AG10803 (cell line): ENCODE measurements around the gene C18orf54.

Experiments used
- DNase-seq: peaks from one replicate; pipeline ENCODE4 v3.0.0; 2010; ENCODE audit warnings: low read depth
- H3K4me3 ChIP-seq: 2 replicates; pipeline ENCODE4 v1.5.1; 2011; ENCODE audit warnings: mild to moderate bottlenecking, low read length, control low read depth
- TF ChIP-seq, protein P1 (sequence below): conservative IDR thresholded peaks from 2 replicates; pipeline ENCODE4 v1.5.1; 2011; ENCODE audit warnings: mild to moderate bottlenecking, low read length, control low read depth, inconsistent platforms

Gene C18orf54

DNA sequence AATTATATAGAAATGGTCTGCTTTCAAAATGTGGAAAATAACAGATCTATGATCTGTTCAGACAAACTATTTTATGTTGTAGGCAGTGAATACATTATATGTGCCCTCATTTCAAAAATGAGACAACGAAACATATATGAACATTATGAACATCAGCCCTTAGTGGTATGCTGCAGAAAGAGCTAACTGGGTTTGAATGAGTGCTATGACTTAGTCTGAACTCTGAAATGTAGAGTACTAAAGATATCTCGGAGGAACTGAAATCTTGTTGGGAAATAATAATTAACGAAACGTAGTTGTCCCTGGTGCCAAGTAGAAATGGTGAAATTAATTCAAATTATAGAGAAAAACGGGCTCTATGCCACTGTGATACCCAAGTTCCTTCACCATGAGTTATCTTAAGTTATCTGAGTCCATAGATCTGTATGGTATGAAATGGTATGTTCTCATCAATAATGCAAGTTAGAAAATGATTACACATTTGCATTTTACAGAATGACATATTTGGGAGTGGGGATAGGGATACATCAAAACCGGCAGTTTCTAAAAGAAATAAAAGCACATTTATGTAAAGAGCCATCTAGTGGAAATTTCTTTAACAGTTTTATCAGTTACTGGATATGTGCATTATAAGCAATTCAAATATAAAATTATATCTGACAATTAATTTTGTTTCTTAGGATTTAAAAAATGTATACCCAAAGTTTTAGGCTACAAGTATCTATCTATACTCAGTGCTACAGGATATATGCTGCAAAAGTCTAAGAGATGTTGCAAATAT lies 26.7 kb upstream of the C18orf54 start:
- DNase-seq = no peak
- no peak overlapping the region for H3K4me3 ChIP-seq
- TF ChIP-seq, protein P1, sequence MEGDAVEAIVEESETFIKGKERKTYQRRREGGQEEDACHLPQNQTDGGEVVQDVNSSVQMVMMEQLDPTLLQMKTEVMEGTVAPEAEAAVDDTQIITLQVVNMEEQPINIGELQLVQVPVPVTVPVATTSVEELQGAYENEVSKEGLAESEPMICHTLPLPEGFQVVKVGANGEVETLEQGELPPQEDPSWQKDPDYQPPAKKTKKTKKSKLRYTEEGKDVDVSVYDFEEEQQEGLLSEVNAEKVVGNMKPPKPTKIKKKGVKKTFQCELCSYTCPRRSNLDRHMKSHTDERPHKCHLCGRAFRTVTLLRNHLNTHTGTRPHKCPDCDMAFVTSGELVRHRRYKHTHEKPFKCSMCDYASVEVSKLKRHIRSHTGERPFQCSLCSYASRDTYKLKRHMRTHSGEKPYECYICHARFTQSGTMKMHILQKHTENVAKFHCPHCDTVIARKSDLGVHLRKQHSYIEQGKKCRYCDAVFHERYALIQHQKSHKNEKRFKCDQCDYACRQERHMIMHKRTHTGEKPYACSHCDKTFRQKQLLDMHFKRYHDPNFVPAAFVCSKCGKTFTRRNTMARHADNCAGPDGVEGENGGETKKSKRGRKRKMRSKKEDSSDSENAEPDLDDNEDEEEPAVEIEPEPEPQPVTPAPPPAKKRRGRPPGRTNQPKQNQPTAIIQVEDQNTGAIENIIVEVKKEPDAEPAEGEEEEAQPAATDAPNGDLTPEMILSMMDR = peak; percentile 20

DNA sequence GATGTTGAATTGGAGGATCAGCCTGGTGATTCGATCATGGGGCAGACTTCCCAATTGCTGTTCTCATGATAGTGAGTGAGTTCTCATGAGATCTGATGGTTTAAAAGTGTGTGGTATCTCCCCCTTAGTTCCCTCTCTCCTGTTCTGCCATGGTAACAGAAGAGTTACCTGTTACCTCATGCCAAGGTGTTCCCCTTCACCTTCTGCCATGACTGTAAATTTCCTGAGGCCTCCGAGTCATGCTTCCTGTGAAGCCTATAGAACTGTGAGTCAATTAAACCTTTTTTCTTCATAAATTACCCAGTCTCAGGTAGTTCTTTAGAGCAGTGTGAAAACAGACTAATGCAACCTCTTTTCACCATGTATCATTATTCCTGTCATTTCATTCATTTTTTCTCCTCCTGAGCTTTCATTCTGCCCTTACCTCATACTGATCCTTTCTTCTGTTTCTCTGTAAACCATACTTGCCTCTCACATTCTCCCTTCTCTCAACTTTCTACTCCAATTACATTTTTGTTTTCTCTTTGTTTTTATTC lies 22.0 kb upstream of the C18orf54 start:
- TF ChIP-seq, protein P1 = no peak
- no peak overlapping the region for H3K4me3 ChIP-seq
- DNase-seq = no peak

DNA sequence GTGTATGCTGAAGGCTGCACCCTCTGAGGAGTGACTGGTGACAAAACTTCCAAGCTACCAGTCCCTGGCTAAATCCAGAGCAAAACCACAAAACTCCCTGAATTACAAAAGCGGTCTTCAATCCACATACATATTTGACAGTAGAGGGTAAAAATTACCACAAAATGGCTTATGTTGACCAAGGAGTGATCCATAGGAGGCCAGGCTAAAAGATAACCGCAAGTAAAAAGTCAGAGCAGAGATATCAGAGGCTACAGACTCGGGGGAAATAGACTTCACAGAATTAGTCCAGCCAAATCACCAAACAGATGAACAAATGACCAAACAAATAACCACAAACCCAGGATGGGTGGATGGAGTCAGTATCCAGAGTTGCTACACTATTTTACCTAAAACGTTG lies 19.5 kb upstream of the C18orf54 start:
- no peak overlapping the region for H3K4me3 ChIP-seq
- TF ChIP-seq, protein P1 = no peak

DNA sequence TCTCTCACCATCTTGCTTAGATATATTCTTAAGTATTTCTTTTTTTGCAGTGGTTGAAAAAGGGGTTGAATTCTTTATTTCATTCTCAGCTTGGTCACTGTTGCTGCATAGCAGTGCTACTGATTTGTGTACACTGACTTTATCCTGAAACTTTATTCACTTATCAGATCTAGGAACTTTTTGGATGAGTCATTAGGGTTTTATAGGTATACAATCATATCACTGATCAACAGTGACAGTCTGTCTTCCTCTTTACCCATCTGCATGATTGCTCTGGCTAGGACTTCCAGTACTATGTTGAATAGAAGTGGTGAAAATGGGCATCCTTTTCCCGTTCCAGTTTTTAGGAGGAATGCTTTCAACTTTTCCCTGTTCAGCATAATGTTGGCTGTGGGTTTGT lies 6.5 kb upstream of the C18orf54 start:
- no peak for DNase-seq
- TF ChIP-seq, protein P1 = no peak
- no peak overlapping the region for H3K4me3 ChIP-seq

More for the DNA sequence above, 19.5 kb upstream of the C18orf54 start:
- DNase-seq = no peak

DNA sequence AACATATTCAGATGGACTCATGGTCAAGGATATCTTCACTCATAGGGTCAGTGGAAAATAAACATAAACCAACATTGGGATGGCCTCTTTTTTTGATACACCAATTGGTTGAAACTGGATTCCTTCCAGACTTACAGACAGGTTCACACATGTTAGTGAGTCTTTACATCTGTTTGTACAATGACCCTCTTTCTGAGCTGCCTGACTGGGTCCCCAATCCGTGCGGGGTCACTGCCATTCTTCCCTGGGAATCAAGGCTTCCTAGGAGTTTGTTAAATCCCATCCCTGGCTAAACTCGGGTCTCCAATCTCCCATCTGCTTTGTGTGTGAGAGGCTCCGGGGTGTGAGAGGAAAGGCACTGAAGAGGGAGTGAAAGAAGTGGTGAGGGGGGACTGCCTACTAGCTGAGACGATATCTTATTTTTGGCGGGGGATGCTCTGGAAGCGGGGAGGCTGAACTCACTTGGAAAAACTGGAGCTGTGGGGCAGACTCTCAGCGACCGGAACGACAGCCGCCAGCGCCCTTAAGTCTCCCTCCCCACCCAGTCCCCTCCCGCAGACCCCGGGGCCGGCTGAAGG lies 535 bp upstream of the C18orf54 start:
- DNase-seq = peak; percentile 0
- peak overlapping the region; percentile 80 for H3K4me3 ChIP-seq
- TF ChIP-seq, protein P1 = no peak

DNA sequence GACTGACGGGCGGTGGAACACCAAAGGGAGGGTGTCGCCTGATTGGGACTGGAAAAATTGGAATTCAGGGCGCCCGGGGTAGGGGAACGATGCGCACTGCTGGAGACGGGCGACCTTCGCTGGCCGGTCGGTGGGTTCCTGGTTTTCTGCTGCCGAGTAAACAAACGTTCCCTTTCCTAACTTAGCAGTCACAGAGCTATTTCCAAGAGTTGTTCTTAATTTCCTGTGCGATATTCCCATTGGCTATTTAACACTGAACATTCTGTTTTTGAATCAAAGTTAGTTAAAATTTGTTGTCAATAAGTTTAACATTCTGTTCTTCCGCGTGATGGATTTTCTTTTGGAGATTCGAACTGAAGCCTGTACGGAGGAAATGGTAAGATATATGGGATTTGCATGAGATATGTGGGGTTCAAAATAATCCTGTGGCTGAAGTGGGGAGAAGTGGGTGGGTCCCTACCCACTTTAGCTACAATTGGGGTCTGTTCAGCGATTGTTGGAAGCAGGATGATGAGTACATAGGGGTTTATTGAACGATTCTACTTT lies 862 bp downstream of the C18orf54 start:
- TF ChIP-seq, protein P1 = no peak
- H3K4me3 ChIP-seq = peak overlapping the region; percentile 80
- DNase-seq = peak; percentile 11
